LNCAP (cell line): ENCODE results near the gene RUFY2.
A peak's percentile ranks its signal among the peaks of the same experiment; 100 is the strongest.

Experiments used
- TF ChIP-seq, protein P1 (sequence below): fragments of 450-650 bp; IDR thresholded peaks from 2 replicates; pipeline ENCODE4 v1.5.1; 2017; ENCODE audit warnings: mild to moderate bottlenecking

RUFY2 gene

GRCh38 chr10:68406815-68407548 lies at the start of gene RUFY2:
RUFY2 (minus strand) TSS chr10:68407277; CDS start chr10:68407189, 88 bp downstream.
- TF ChIP-seq, protein P1, sequence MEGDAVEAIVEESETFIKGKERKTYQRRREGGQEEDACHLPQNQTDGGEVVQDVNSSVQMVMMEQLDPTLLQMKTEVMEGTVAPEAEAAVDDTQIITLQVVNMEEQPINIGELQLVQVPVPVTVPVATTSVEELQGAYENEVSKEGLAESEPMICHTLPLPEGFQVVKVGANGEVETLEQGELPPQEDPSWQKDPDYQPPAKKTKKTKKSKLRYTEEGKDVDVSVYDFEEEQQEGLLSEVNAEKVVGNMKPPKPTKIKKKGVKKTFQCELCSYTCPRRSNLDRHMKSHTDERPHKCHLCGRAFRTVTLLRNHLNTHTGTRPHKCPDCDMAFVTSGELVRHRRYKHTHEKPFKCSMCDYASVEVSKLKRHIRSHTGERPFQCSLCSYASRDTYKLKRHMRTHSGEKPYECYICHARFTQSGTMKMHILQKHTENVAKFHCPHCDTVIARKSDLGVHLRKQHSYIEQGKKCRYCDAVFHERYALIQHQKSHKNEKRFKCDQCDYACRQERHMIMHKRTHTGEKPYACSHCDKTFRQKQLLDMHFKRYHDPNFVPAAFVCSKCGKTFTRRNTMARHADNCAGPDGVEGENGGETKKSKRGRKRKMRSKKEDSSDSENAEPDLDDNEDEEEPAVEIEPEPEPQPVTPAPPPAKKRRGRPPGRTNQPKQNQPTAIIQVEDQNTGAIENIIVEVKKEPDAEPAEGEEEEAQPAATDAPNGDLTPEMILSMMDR, result peak; percentile 95

GRCh38 chr10:68446179-68446578 lies 39.1 kb upstream of the RUFY2 start:
- TF ChIP-seq, protein P1, result no peak

DNA sequence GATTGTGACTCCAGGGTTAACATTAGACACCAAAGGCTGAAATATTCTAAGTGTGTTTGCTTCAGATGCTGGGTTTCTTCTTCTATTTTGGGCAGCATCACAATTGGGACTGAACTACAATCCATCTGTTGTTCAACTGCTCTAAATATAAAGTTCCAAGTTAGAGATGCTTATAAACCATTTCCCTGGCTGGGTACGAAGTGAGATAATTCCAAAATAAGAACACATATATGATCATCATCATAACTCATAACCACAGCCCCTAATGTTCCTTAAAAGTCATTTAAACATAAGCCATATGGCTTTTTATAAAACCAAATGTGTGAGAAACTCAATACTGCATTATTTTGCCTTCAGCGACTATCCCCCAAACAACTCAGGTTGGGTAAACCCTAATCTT lies 35.9 kb upstream of the RUFY2 start:
- TF ChIP-seq, protein P1, result no peak

GRCh38 chr10:68440898-68441297 lies 33.8 kb upstream of the RUFY2 start:
- TF ChIP-seq, protein P1, result no peak

DNA sequence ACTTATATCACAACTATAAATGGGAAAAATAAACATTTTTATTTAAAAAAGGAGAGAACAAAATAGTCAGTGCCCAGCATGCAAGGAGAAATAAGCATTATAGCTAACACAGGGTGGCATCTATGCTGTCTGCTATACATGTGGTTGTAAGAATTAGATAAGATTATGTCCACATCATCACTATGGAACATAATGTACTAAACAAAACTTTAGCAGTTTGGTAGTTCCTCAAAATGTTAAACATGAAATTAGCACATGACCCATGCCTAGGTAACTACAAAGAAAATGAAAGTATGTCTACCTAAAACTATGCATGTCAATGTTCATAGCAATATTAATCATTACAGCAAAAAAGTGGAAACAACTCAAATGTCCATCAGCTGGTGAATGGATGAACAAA lies 28.7 kb upstream of the RUFY2 start:
- TF ChIP-seq, protein P1, result no peak

- TF ChIP-seq, protein P1, result no peak
Observed at GRCh38 chr10:68434657-68435056, 27.6 kb upstream of the RUFY2 start.

DNA sequence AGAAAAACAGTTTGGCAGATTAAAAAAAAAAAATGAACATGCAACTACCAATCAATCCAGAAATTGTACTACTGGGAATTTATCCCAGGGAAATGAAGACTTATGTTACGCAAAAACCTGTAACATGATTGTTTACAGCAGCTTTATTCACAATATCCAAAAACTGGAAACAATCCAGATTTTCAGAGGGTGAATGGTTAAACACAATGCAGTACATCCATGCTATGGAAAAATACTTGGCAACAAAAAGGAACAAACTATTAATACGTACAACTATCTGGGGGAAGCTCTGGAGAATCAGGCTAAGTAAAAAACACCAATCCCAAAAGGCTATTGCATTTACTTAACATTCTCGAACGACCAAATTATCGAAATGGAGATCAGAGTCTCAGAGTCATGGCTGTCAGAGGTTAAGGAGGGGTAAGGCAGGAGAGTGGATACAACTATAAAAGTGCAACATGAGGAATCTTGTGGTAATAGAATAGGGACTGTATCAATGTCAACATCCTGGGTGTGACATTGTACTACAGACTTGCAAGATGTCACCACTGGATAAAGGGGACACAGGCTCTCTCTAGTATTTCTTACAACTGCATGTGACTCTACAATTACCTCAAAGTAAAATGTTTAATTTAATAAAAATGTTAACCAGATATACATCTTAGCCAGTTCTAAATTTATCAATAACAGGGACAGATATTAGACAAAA lies 21.5 kb upstream of the RUFY2 start:
- TF ChIP-seq, protein P1, result no peak
